Rectal smooth muscle tissue (tissue), 1 donor: ENCODE results near the gene CSNK1G3.

ENCODE experiments used
- H3K27ac ChIP-seq: one replicate; pipeline ENCODE4 v1.7.0; 2013; ENCODE audit warnings: low read depth, low read length, inconsistent platforms
- H3K27me3 ChIP-seq: one replicate; pipeline ENCODE4 v1.7.0; 2013; ENCODE audit warnings: low read length; ENCODE audit not compliant: control insufficient read depth, insufficient read depth
- H3K36me3 ChIP-seq: one replicate; pipeline ENCODE4 v1.7.0; 2013; ENCODE audit warnings: low read length; ENCODE audit not compliant: control insufficient read depth, insufficient read depth
- H3K4me1 ChIP-seq: one replicate; pipeline ENCODE4 v1.7.0; 2013; ENCODE audit warnings: low read length; ENCODE audit not compliant: control insufficient read depth, insufficient read depth
- H3K4me3 ChIP-seq: one replicate; pipeline ENCODE4 v1.7.0; 2013; ENCODE audit warnings: low read length
- H3K9ac ChIP-seq: one replicate; pipeline ENCODE4 v1.7.0; 2013; ENCODE audit warnings: low read length

The CSNK1G3 gene

DNA sequence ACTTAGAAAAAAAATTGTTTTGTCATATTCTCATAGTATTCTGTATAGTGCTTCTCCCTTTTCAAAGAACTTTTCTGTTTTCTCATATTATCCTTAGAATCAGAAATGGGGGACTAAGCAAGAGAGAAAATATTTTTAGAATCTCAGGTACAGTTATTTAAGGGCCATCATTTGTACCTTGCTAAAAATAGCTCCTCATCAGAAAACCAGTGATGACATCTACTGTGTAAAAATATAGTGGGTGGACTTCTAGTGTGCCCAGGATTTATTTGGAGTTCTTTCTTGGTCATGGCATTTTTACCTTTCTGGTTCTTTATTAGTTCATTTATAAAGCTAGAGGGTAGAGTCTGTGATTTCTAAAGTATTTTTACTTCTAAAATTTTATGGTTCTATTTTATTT lies 82.5 kb downstream of the CSNK1G3 start:
- Histone ChIP-seq H3K9ac (no peak overlapping the region), H3K4me1 (no peaks in the 10 kb centered on the region), H3K36me3 (no peaks in the 10 kb centered on the region), H3K4me3 (no peak overlapping the region), H3K27ac (no peak overlapping the region), H3K27me3 (no peaks in the 10 kb centered on the region)

DNA sequence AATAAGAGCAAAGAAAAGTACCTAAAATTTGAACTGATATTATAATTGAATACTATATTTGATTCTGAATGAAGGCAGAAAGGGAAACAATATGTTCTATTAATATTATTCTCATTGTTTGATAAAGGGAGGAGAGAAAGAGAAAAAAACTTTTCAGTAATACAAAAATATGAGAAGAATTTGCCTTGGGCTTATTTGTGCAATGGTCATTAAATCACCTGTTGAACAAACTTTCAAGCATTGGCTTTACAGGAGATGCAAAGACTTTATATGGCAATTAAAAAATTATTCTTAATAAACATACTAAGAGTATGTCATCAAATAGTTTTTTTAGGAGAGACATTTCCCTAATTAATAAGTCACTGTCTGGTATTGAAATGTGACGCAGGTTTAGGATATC lies 85.0 kb downstream of the CSNK1G3 start:
- Histone ChIP-seq H3K27me3 (no peaks in the 10 kb centered on the region), H3K9ac (no peak overlapping the region), H3K36me3 (no peaks in the 10 kb centered on the region), H3K4me1 (no peaks in the 10 kb centered on the region), H3K4me3 (no peak overlapping the region), H3K27ac (no peak overlapping the region)

DNA sequence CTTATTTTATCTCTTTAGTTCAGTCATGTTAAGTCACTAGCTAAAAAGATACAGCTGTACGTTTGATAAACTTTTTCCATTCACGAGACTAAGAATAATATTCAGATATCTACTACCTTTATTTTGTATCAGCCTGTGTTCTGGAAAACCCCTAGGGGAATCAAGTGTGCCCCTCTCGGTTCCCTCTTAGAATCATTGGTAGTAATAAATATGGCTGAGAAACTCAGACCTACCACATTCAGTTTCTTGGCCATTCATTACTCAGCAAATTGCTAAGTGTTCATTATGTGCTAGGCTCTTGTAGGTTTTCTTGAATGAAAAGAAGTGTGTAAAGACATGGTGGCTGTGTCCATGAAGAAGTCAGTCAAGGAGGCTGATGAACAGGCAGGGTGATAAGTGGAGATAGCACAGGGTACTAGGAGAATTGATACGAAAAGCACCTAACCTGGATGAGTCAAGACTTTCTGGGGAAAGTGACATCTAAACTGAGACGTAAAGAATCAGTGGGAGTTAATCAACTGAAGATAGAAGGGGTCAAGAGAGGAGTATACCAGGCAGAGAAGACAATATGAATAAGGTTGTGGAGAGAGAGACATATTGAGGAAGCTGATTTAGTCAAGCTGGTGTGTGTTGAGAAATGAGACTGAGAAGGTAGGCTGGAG lies 86.2 kb downstream of the CSNK1G3 start:
- H3K27me3 ChIP-seq: no peaks in the 10 kb centered on the region
- H3K4me1 ChIP-seq: no peaks in the 10 kb centered on the region
- H3K4me3 ChIP-seq: no peak overlapping the region
- no peak overlapping the region for H3K27ac ChIP-seq
- H3K9ac ChIP-seq: no peak overlapping the region
- no peaks in the 10 kb centered on the region for H3K36me3 ChIP-seq

DNA sequence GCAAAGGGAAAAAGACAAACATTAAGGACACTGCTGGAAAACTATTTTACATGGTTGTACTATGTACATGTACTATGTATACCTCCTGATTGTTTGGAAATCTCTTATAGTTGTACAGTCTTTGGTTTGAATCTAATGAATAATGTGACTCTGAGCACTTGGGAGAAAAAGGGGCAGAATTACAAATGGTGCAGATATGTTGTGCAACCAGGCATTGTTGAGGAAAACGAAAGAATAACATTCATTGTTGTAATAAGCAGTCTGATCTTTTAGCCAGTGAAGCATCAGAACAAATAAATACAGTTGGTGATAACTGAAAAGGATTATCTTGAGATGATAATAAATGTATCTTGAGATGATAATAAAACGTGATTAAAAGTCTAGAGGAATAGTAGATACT lies 87.2 kb downstream of the CSNK1G3 start:
- no peak overlapping the region for H3K4me3 ChIP-seq
- no peak overlapping the region for H3K9ac ChIP-seq
- H3K36me3 ChIP-seq: no peaks in the 10 kb centered on the region
- H3K27me3 ChIP-seq: no peaks in the 10 kb centered on the region
- H3K27ac ChIP-seq: no peak overlapping the region
- H3K4me1 ChIP-seq: no peaks in the 10 kb centered on the region

DNA sequence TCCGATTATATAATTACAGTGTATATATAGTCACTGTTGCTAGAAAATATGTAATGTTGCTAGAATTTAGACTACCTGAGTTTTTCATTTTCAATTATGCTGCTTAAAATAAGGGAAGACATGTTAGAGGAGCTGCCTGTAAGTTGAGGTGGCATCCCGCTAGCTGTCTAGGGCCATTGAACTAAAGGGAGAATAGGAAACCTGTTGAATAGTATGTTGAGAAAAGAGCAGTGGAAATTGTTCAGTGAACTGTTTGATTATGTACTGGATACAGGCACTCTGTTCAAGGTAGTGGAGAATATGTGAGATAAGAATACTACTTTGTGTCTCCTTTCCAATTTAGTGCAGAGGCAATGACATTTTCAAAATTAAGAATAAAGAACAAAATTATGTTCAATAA lies 89.6 kb downstream of the CSNK1G3 start:
- Histone ChIP-seq H3K4me1 (no peaks in the 10 kb centered on the region), H3K9ac (no peak overlapping the region), H3K36me3 (no peaks in the 10 kb centered on the region), H3K27ac (no peak overlapping the region), H3K27me3 (no peaks in the 10 kb centered on the region), H3K4me3 (no peak overlapping the region)

DNA sequence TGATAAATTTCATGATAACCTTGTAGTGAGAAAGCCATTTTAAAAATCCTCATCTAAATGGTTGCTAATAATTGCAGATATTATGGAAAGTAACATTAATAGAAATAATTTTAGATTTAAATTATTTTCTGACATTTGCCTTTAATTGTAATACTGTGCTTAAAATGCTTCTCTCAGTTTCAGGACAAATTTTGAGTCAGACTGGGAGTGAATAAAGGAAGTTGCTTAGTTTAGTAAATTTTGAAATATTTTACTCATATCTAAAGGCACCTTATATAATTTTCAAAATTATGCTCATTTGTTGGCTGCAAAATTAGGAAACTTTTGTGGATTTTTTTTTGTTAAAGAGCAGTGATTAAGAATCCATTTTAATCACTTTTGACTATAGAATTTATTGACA lies 93.8 kb downstream of the CSNK1G3 start:
- H3K36me3 ChIP-seq: no peaks in the 10 kb centered on the region
- H3K9ac ChIP-seq: no peak overlapping the region
- H3K27me3 ChIP-seq: no peaks in the 10 kb centered on the region
- no peak overlapping the region for H3K4me3 ChIP-seq
- no peaks in the 10 kb centered on the region for H3K4me1 ChIP-seq
- H3K27ac ChIP-seq: no peak overlapping the region

DNA sequence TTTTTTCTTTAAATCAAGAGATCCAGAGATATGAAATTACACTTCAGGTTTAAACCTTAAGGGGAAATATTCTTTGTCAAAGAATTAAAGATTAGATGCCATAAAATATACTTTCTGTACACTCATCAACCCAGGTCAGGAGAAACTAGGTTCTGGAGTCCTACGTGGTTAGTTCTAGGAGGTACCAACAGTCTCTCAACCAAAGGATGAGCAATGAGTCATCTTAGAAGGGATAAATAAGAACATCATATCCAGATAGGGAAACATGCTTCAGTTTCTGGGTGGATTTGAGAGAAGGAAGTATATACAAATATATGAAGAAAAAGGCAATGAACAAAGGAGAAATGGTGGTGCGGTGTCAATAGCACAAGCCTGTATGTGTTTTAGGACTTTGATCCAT lies 98.2 kb downstream of the CSNK1G3 start:
- Histone ChIP-seq H3K4me1 (no peaks in the 10 kb centered on the region), H3K36me3 (no peaks in the 10 kb centered on the region), H3K9ac (no peak overlapping the region), H3K4me3 (no peak overlapping the region), H3K27ac (no peak overlapping the region), H3K27me3 (no peaks in the 10 kb centered on the region)

DNA sequence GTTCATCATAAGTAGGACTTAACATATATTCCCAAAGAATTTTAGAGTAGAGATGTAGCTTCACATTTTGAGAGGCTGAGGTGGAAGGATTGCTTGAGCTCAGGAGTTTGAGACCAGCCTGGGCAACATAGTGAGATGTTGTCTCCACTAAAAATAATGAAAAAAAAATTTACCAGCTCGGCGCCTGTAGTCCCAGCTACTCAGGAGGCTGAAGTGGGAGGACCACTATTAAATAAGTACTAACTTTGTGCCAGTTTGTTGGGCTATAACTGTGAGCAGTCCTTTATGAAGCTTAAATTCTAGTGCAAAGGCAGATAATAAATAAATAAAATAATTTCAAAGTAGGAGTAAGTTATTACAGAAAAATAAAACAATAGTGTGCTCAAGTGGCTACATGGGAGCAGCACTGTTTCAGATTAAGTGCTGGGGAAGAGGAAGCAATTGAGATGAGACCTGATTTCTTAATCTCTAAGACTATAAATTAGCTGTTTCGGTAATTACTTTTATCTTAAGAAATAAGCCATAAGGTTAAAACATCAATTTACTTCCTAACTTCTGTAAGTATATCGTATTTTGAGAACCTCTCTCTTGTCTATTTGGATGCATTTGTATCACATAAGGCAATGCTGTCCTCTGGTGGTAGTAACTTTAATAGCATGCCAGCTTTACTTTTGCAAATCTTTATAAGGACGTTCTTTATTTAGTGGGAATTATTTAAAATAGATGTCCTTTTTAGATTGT lies 98.9 kb downstream of the CSNK1G3 start:
- no peak overlapping the region for H3K9ac ChIP-seq
- H3K27me3 ChIP-seq: no peaks in the 10 kb centered on the region
- H3K27ac ChIP-seq: no peak overlapping the region
- no peaks in the 10 kb centered on the region for H3K4me1 ChIP-seq
- H3K4me3 ChIP-seq: no peak overlapping the region
- H3K36me3 ChIP-seq: no peaks in the 10 kb centered on the region

DNA sequence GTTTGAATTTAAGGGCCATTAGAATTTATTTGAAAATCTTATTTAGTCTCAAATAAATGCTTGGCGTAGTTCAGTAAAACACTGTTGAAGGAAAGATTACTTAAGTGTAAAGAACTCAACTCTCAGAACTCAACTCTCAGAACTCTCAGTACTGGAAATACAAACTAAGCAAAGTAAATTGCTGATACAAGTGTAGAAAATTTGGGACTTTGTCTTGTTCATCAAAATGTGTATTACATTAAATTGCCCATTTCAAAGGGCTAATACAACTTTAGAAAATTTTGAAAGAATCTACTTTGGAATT lies 99.4 kb downstream of the CSNK1G3 start:
- H3K4me1 ChIP-seq: no peaks in the 10 kb centered on the region
- no peak overlapping the region for H3K27ac ChIP-seq
- no peaks in the 10 kb centered on the region for H3K36me3 ChIP-seq
- no peak overlapping the region for H3K9ac ChIP-seq
- no peak overlapping the region for H3K4me3 ChIP-seq
- H3K27me3 ChIP-seq: no peaks in the 10 kb centered on the region

DNA sequence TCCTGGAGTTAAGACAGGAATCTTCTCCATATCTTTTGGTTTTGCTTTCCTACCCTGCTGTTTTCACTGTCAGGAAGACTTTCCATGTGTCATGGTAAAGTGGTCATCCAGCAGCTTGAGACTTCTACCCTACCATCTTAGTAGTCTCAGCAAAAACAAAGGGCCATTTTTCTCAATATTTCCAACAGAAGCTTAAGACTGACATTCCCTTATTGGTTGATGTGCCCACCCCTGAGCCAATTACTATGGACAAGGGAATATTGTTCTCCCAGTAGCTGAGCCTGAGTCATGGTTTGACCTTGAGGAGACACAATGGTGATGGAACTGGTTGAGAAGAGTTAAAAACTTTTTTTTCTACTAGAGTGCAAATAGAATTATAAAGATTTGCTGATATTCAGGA lies 105.6 kb downstream of the CSNK1G3 start:
- H3K27ac ChIP-seq: no peak overlapping the region
- no peaks in the 10 kb centered on the region for H3K4me1 ChIP-seq
- no peak overlapping the region for H3K9ac ChIP-seq
- H3K36me3 ChIP-seq: no peaks in the 10 kb centered on the region
- H3K27me3 ChIP-seq: no peaks in the 10 kb centered on the region
- H3K4me3 ChIP-seq: no peak overlapping the region

DNA sequence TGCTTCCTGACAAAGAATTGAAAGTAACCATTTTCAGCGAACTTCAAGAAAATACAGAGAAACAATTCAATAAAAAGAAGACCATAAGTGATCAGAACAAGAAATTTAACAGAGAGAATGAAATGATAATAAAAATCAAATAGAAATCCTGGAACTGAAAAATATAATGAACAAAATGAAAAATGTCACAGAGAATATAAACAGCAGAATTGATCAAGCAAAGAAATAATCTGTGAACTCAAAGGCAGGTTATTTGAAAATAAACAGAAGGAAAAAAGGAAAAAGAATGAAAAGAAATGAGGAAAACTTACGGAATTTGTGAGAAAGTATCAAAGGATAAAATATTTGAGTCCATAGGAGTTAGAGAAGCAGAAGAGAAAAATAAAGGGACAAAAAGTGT lies 114.1 kb downstream of the CSNK1G3 start:
- Histone ChIP-seq H3K27me3 (no peaks in the 10 kb centered on the region), H3K4me3 (no peak overlapping the region), H3K9ac (no peak overlapping the region), H3K4me1 (no peaks in the 10 kb centered on the region), H3K36me3 (no peaks in the 10 kb centered on the region), H3K27ac (no peak overlapping the region)

DNA sequence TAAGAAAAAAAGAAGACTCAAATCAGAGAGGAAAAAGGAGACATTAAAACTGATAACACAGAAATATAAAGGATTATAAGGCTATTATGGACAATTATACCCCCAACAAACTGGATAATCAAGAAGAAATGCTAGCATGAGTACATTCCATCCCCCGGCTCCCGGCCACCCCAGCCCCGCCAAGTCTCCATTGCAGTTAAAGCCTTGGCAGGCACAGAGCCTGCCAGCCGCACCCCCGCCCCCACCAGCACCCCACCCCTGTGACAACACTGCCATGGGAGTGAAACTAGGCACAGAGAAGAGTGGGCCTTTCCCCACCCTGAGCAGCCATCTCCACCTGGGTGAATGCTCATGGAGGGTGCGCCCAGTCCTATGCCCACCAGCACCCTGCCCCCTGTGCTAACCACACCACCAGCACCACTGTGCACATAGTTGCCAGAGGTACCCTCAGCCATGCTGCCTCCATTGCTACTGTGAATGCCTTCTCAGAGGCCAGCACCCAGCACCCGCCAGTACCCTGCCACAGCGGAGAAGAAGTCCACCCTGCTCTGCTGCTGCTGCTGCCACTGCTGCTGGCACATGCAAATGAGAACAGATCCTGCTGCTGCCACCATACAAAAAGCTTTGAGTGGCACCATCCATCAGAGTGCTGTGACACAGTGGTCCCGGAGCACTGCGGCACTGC lies 117.0 kb downstream of the CSNK1G3 start:
- Histone ChIP-seq H3K36me3 (no peaks in the 10 kb centered on the region), H3K4me1 (no peaks in the 10 kb centered on the region), H3K9ac (no peak overlapping the region), H3K27ac (no peak overlapping the region), H3K27me3 (no peaks in the 10 kb centered on the region), H3K4me3 (no peak overlapping the region)

DNA sequence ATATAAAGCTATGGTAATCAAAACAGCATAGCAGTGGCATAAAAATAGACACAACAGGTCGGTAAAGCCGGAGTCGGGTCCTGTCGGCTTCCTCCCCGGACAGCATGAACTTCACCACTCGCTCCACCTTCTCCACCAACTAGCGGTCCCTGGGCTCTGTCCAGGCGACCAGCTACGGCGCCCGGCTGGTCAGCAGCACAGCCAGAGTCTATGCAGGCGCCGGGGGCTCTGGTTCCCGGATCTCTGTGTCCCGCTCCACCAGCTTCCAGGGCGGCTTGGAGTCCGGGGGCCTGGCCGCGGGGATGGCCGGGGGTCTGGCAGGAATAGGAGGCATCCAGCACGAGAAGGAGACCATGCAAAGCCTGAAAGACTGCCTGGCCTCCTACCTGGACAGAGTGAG lies 124.0 kb downstream of the CSNK1G3 start:
- Histone ChIP-seq H3K27me3 (no peaks in the 10 kb centered on the region), H3K9ac (no peak overlapping the region), H3K4me1 (no peaks in the 10 kb centered on the region), H3K36me3 (no peaks in the 10 kb centered on the region), H3K4me3 (no peak overlapping the region), H3K27ac (no peak overlapping the region)
